ENCODE results near the gene CKS1B.
A peak's percentile ranks its signal among the peaks of the same experiment; 100 is the strongest.

The CKS1B gene

DNA sequence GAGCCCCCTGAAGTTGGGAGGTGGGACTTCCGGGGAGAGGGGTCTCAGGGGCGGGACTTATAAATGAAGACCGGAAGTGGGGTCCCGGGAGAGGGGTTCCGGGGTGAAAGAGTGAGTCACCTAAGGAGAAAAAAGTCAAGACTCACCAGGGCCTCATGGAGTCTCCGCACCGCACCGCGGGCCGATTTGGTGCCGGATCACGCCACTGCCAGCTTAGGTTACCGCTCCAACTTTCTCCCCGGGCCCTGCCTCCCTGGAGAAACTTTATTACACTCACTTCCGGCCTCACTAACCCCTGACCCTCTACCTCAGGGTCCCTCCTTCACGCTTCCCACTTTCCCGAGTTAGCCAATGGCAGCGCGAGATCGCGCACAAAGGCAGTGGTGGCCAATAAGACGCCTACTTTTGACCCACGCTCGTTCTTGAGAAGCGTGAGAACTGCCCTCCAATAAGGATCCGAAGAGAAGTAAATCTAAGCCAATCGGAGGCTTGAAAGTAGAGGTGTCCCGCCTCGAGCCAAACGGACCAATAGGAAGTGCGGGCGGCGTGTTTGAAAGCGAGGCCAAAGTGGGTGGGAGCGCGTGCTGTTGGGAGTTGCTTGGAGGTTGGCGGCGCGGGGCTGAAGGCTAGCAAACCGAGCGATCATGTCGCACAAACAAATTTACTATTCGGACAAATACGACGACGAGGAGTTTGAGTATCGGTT lies at the start of gene CKS1B:
CKS1B (plus strand) TSS at position 580 of the 706 bp plus-strand sequence; CDS start at position 645, 65 bp downstream.
- Histone ChIP-seq H3K4me3 (ENCODE audit: low read depth, low read length) (peak within 1 kb of the TSS; percentile 55), H3K27me3 (ENCODE audit: insufficient read depth, low read depth, severe bottlenecking) (no peaks in the 10 kb centered on the region), H3K9me3 (ENCODE audit: severe bottlenecking) (no peaks in the 10 kb centered on the region), H3K27ac (peak within 1 kb of the TSS; percentile 89), H3K36me3 (peaks cover 22% of the 10 kb centered on the region)
- peak; percentile 100 for DNase-seq
- no peak for TF ChIP-seq CTCF (IDR thresholded peaks at IDR 0.05; ENCODE audit: low read depth, low read length)

GRCh38 chr1:154925335-154926170 lies 48.9 kb upstream of the CKS1B start:
- H3K4me3 ChIP-seq (ENCODE audit: low read depth, low read length), result no peak overlapping the region
- peaks cover 5% of the 10 kb centered on the region for H3K9me3 ChIP-seq (ENCODE audit: severe bottlenecking)
- peak overlapping the region; percentile 10 for H3K27ac ChIP-seq
- no peak for DNase-seq
- peaks cover 50% of the 10 kb centered on the region for H3K36me3 ChIP-seq
- H3K27me3 ChIP-seq (ENCODE audit: insufficient read depth, low read depth, severe bottlenecking), result no peaks in the 10 kb centered on the region
- TF ChIP-seq CTCF (IDR thresholded peaks at IDR 0.05; ENCODE audit: low read depth, low read length), result no peak

DNA sequence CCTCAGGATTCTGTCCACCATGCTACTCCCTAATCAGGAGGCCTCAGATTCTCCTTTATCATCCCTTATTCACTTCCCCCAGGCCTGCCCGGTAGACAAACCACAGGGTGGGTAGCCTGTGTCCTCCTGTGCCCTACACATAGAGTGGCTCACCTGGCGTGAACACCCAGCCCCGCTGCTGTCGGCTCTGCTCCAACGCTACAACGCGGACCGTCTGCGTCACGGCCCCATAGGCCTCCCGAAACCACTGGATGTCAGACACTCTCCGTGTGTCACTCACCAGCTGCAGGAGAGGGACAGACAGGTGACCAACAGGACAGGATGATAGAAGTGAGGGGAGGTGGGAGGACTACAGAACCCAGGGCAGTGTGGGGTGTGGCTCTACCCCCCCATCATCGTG lies 48.3 kb upstream of the CKS1B start:
- H3K27ac ChIP-seq, result no peak overlapping the region; the same call in 1 of the 2 replicates
- H3K27me3 ChIP-seq (ENCODE audit: insufficient read depth, low read depth, severe bottlenecking), result no peaks in the 10 kb centered on the region
- TF ChIP-seq CTCF (IDR thresholded peaks at IDR 0.05; ENCODE audit: low read depth, low read length), result no peak
- H3K36me3 ChIP-seq, result peaks cover 50% of the 10 kb centered on the region
- DNase-seq, result no peak
- H3K9me3 ChIP-seq (ENCODE audit: severe bottlenecking), result peaks cover 5% of the 10 kb centered on the region
- H3K4me3 ChIP-seq (ENCODE audit: low read depth, low read length), result no peak overlapping the region

DNA sequence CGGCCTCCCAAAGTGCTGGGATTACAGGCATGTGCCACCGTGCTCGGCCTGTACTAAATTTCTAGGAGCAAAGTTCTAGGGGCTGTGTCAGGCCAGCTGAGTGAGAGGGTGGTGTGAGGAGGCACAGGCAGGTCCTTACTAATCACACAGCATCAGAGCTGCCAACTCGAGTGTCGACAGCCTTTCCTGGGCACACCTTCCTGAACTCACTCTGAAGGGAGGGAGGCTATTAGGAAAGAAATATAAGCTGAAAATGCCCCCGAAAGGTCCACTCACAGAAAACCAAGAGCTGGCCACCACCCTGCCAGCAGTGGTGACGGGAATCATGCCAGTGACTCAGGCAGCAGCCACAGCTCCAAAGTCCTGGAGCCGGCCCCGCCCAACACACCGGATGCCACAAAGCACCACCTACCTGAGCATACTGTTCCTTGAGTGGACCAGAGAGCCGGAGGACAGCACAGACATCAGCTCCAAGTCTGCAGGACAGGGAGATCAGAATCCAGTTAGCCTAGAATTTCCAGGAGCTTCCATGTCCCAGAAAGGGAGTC lies 42.5 kb upstream of the CKS1B start:
- DNase-seq, result no peak
- Histone ChIP-seq H3K36me3 (peaks cover 19% of the 10 kb centered on the region), H3K9me3 (ENCODE audit: severe bottlenecking) (peaks cover 7% of the 10 kb centered on the region), H3K4me3 (ENCODE audit: low read depth, low read length) (no peak overlapping the region), H3K27ac (no peak overlapping the region), H3K27me3 (ENCODE audit: insufficient read depth, low read depth, severe bottlenecking) (no peaks in the 10 kb centered on the region)
- TF ChIP-seq CTCF (IDR thresholded peaks at IDR 0.05; ENCODE audit: low read depth, low read length), result no peak

DNA sequence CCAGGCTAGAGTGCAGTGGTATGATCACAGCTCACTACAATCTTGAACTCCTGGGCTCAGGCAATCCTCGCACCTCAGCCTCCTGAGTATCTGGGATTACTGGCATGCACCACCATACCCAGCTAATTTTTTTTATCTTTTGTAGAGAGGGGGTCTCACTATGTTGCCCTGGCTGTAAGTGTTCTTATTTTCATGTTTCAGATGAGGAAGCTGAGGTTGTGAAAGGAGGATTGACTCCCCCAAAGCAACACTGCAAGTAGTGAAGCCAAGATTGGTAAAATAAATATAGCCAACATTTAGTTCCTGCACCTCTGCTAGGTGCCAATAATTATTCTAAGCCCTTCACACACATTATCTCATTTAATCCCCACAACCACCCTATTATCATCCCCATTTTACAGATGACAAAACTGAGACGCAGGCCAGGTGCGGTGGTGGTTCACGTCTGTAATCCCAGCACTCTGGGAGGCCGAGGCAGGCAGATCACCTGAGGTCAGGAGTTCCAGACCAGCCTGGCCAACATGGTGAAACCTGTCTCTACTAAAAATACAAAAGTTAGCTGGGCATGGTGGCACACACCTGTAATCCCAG lies 40.0 kb upstream of the CKS1B start:
- Histone ChIP-seq H3K36me3 (peaks cover 4% of the 10 kb centered on the region; the same call in 1 of the 2 replicates), H3K27ac (no peak overlapping the region), H3K27me3 (ENCODE audit: insufficient read depth, low read depth, severe bottlenecking) (no peaks in the 10 kb centered on the region), H3K4me3 (ENCODE audit: low read depth, low read length) (no peak overlapping the region), H3K9me3 (ENCODE audit: severe bottlenecking) (peaks cover 7% of the 10 kb centered on the region)
- DNase-seq, result no peak
- TF ChIP-seq CTCF (IDR thresholded peaks at IDR 0.05; ENCODE audit: low read depth, low read length), result no peak

Measured in WERI-Rb-1 (cell line).